CD14-positive monocyte (primary cell): Measurements from ENCODE around the gene ASAP3. TPM values are rescaled to one million over a fixed set of nuclear protein-coding genes. Genes with fewer than 3 reads are reported as not detected.

Source experiments
- DNase-seq, 3 donors: peaks; one replicate each; pipeline ENCODE4 v3.0.0-alpha.2; 2011 to 2022
- H2AFZ ChIP-seq: 2 replicates; pipeline ENCODE4 v1.6.0; 2012; ENCODE audit warnings: mild to moderate bottlenecking, low read depth, low read length, inconsistent platforms; ENCODE audit not compliant: insufficient read depth, poor library complexity, severe bottlenecking
- H3K27ac ChIP-seq, 2 donors: 1 replicate in 1 of 2; 2 replicates in 1 of 2; pipeline ENCODE4 v1.5.1; 2012 to 2013; ENCODE audit warnings: low read length in 2 of 2, control low read depth in 1 of 2, inconsistent platforms in 1 of 2, low read depth in 1 of 2, mild to moderate bottlenecking in 1 of 2
- H3K27me3 ChIP-seq, 2 donors: one replicate each; pipeline versions ENCODE4 v1.6.0 to v1.6.1; 2011 to 2013; ENCODE audit warnings: low read length in 2 of 2; ENCODE audit not compliant: control insufficient read depth in 2 of 2, insufficient read depth in 2 of 2
- H3K36me3 ChIP-seq, 2 donors: replicated peaks in 1 of 2; 1 replicate in 1 of 2; 2 replicates in 1 of 2; pipeline versions ENCODE4 v1.5.1 to v1.6.1; 2012 to 2013; ENCODE audit warnings: low read length in 2 of 2, control low read depth in 1 of 2, inconsistent platforms in 1 of 2, mild to moderate bottlenecking in 1 of 2; ENCODE audit not compliant: insufficient read depth in 2 of 2, control insufficient read depth in 1 of 2
- H3K4me1 ChIP-seq, 2 donors: 1 replicate in 1 of 2; 2 replicates in 1 of 2; pipeline versions ENCODE4 v1.5.1 to v1.6.1; 2012 to 2013; ENCODE audit warnings: low read length in 2 of 2, control low read depth in 1 of 2, inconsistent platforms in 1 of 2, mild to moderate bottlenecking in 1 of 2, moderate library complexity in 1 of 2; ENCODE audit not compliant: insufficient read depth in 2 of 2, control insufficient read depth in 1 of 2
- H3K4me2 ChIP-seq: replicated peaks from 2 replicates; pipeline ENCODE3; 2012; ENCODE audit warnings: low read length, moderate library complexity, mild to moderate bottlenecking; ENCODE audit not compliant: poor library complexity, severe bottlenecking; ENCODE audit errors: extremely low read depth
- H3K4me3 ChIP-seq, 3 experiments: fragments of 200-600 bp in 1 of 3; sonication (generic) in 1 of 3; replicated peaks in 1 of 3; 1 replicate in 2 of 3; 2 replicates in 1 of 3; pipeline ENCODE4 v1.5.1; 2011 to 2013; ENCODE audit warnings: low read length in 3 of 3, mild to moderate bottlenecking in 3 of 3, control low read depth in 2 of 3, low read depth in 2 of 3, inconsistent platforms in 1 of 3, moderate library complexity in 1 of 3
- H3K79me2 ChIP-seq: 2 replicates; pipeline ENCODE4 v1.6.0; 2012; ENCODE audit warnings: mild to moderate bottlenecking, control low read depth, inconsistent platforms, low read length, moderate library complexity; ENCODE audit not compliant: insufficient read depth
- H3K9ac ChIP-seq: 2 replicates; pipeline ENCODE4 v1.6.0; 2017; ENCODE audit warnings: low read length, mild to moderate bottlenecking; ENCODE audit not compliant: insufficient read depth, poor library complexity, severe bottlenecking
- H3K9me3 ChIP-seq, 2 donors: replicated peaks in 1 of 2; 1 replicate in 1 of 2; 2 replicates in 1 of 2; pipeline versions ENCODE4 v1.5.1 to v1.6.1; 2012 to 2013; ENCODE audit warnings: low read length in 2 of 2, control low read depth in 1 of 2; ENCODE audit not compliant: control insufficient read depth in 1 of 2, insufficient read depth in 1 of 2
- H4K20me1 ChIP-seq: 2 replicates; pipeline ENCODE4 v1.6.0; 2012; ENCODE audit warnings: mild to moderate bottlenecking, low read length, control low read depth, moderate library complexity; ENCODE audit not compliant: insufficient read depth
- H3K27ac Mint-ChIP-seq, 7 donors: one replicate each; pipeline ENCODE4 v1.8.0; 2020; ENCODE audit warnings: mild to moderate bottlenecking in 7 of 7, mixed read lengths in 7 of 7, moderate library complexity in 6 of 7, inconsistent platforms in 2 of 7
- H3K27me3 Mint-ChIP-seq, 3 donors: one replicate each; pipeline ENCODE4 v1.8.0; 2021 to 2022; ENCODE audit warnings: low read depth in 3 of 3, mild to moderate bottlenecking in 3 of 3, mixed read lengths in 3 of 3, moderate library complexity in 3 of 3, inconsistent platforms in 1 of 3
- H3K36me3 Mint-ChIP-seq, 2 donors: one replicate each; pipeline ENCODE4 v1.8.0; 2020; ENCODE audit warnings: mixed read lengths in 2 of 2, inconsistent platforms in 1 of 2, mild to moderate bottlenecking in 1 of 2
- H3K4me1 Mint-ChIP-seq: one replicate; pipeline ENCODE4 v1.8.0; 2020; ENCODE audit warnings: mild to moderate bottlenecking, mixed read lengths
- H3K4me3 Mint-ChIP-seq, 2 donors: one replicate each; pipeline ENCODE4 v1.8.0; 2020; ENCODE audit warnings: mild to moderate bottlenecking in 2 of 2, mixed read lengths in 2 of 2, moderate library complexity in 1 of 2
- H3K9me3 Mint-ChIP-seq, 7 donors: one replicate each; pipeline ENCODE4 v1.8.0; 2020 to 2022; ENCODE audit warnings: mixed read lengths in 7 of 7, mild to moderate bottlenecking in 6 of 7, moderate library complexity in 6 of 7, inconsistent platforms in 2 of 7
- WGBS: methylation state at CpG from one replicate; pipeline ENCODE4 v1.1.5; 2013; ENCODE audit warnings: missing lambda C conversion rate; ENCODE audit not compliant: insufficient coverage; 5-methylcytosine and 5-hydroxymethylcytosine counted together
- intact Hi-C, 2 donors: fragments of 100-400 bp; cut with micrococcal nuclease; formaldehyde crosslinking; loops; one replicate each; pipeline versions ENCODE4 v1.15.0 to v1.15.1; 2023
- polyA minus RNA-seq: library from RNA; depleted of rRNA, polyadenylated mRNA; stranded (reverse); fragments of >200 nt; gene quantifications from 2 replicates; pipeline ENCODE4 v1.2.3, GENCODE V29; 2012
- polyA plus RNA-seq, 3 donors: library from polyadenylated mRNA; depleted of rRNA in 1 of 3; unstranded in 2 of 3; stranded (reverse) in 1 of 3; fragments of 300-500 nt in 2 of 3; fragments of >200 nt in 1 of 3; fragmentation: Illumina TruSeq in 2 of 3; gene quantifications; 1 replicate in 2 of 3; 2 replicates in 1 of 3; pipeline ENCODE4 v1.2.3, GENCODE V29; 2012 to 2021
- total RNA-seq, 12 experiments: library from RNA in 1 of 12; stranded (reverse) in 1 of 12; fragments of 120-200 nt in 1 of 12; gene quantifications; one replicate each; pipeline ENCODE4 v1.2.4 and lab custom pipeline; 2013 to 2026; ENCODE audit warnings: mixed read lengths in 6 of 12, inconsistent platforms in 1 of 12
- TF ChIP-seq, protein P1 (sequence below): fragments of 200-600 bp; IDR thresholded peaks from one replicate; pipeline ENCODE4 v1.8.0; 2022; ENCODE audit warnings: antibody characterized with exemption, mild to moderate bottlenecking

ASAP3 gene
- 1.3 TPM for total RNA-seq (2013)
- polyA plus RNA-seq (1 to 10 TPM in 1 of 3 donors, under 1 TPM in 1, not detected in 1; 0.27 to 1.1 TPM), polyA minus RNA-seq (0.55 and 1.0 TPM in 2 replicates), total RNA-seq (lab: John Stamatoyannopoulos, UW) (0.34 to 2.3 (median 0.74) reads per million in 11 experiments)

DNA sequence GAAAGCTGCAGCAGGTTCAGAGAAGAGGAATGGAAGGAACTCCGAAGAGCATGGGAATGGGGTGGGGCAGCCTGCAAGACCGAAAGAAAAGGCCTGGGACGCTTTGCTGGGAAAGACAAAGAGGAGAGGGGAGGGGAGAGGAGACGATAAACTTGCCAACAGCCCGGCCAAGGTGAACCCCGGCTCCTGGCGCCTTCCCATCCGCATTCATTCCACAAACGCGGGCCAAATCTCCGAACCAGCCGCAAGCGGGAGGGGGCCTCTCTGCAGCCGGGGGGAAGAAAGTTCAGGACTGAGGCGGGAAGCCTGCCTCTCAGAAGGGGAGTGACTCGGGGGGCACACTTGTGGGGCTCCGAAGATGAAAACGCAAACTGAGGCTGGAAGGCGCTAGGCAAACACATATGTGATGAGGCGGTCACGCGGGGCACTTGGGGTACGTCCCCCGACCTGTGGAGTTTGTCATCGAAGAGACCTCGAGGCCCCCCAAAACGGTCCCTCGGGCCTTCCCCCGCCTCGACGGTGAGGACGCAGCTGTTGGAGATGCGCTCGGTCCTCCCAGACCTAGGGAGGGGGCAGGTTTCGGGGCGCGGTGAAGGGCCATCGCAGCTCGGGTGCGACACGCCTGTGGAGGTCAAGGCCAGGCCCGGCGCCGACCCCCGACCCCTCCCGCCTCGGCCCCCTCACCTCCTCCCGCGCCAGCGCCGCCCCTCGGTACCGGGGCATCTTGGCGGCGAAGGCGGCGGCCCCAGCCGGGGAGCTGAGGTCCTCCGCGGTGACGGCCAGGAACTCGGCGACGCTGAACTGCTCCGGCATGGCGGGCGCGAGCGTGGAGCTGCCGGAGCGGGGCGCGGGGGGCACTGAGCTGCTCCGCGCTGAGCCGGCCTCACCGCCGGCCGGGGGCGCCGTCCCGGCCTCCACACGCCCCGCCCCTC lies at the start of gene ASAP3:
Gene ASAP3, minus strand, starts transcription at position 859 of the 932 bp plus-strand sequence. Its CDS starts 46 bp downstream, at position 813.
- Histone ChIP-seq H2AFZ (peak within 1 kb of the TSS; percentile 81), H3K79me2 (no peaks in the 10 kb centered on the region), H3K4me2 (peak within 1 kb of the TSS; percentile 83), H3K27me3 (peaks cover 41 to 59% of the 10 kb centered on the region in 2 donors), H3K27ac (no peak within 1 kb of the TSS), H4K20me1 (no peaks in the 10 kb centered on the region), H3K36me3 (no peaks in the 10 kb centered on the region), H3K9me3 (peaks cover 2 to 14% of the 10 kb centered on the region in 2 donors), H3K9ac (peak within 1 kb of the TSS; percentile 62), H3K4me3 (peak within 1 kb of the TSS; percentile 46 to 80 (median 46)), H3K4me1 (peaks cover 11 to 16% of the 10 kb centered on the region in 2 donors)
- DNase-seq: peak in 1 of 3 donors; percentile 8
- TF ChIP-seq, protein P1, sequence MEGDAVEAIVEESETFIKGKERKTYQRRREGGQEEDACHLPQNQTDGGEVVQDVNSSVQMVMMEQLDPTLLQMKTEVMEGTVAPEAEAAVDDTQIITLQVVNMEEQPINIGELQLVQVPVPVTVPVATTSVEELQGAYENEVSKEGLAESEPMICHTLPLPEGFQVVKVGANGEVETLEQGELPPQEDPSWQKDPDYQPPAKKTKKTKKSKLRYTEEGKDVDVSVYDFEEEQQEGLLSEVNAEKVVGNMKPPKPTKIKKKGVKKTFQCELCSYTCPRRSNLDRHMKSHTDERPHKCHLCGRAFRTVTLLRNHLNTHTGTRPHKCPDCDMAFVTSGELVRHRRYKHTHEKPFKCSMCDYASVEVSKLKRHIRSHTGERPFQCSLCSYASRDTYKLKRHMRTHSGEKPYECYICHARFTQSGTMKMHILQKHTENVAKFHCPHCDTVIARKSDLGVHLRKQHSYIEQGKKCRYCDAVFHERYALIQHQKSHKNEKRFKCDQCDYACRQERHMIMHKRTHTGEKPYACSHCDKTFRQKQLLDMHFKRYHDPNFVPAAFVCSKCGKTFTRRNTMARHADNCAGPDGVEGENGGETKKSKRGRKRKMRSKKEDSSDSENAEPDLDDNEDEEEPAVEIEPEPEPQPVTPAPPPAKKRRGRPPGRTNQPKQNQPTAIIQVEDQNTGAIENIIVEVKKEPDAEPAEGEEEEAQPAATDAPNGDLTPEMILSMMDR: no peak
- H3K4me3 Mint-ChIP-seq: peak within 1 kb of the TSS; percentile 89 to 95
- H3K4me1 Mint-ChIP-seq: peaks cover 14% of the 10 kb centered on the region
- intact Hi-C loops: no loop called here
- H3K27ac Mint-ChIP-seq: peak within 1 kb of the TSS in 6 of 7 donors; percentile 71 to 92 (median 88)
- peaks cover 0 to 9% (median 3%) of the 10 kb centered on the region in 7 donors for H3K9me3 Mint-ChIP-seq
- peaks cover 0 to 5% of the 10 kb centered on the region in 2 donors for H3K36me3 Mint-ChIP-seq
- peaks cover 62 to 72% (median 69%) of the 10 kb centered on the region in 3 donors for H3K27me3 Mint-ChIP-seq
- 1% methylated on average over 75 of the region's 84 CpGs for WGBS

DNA sequence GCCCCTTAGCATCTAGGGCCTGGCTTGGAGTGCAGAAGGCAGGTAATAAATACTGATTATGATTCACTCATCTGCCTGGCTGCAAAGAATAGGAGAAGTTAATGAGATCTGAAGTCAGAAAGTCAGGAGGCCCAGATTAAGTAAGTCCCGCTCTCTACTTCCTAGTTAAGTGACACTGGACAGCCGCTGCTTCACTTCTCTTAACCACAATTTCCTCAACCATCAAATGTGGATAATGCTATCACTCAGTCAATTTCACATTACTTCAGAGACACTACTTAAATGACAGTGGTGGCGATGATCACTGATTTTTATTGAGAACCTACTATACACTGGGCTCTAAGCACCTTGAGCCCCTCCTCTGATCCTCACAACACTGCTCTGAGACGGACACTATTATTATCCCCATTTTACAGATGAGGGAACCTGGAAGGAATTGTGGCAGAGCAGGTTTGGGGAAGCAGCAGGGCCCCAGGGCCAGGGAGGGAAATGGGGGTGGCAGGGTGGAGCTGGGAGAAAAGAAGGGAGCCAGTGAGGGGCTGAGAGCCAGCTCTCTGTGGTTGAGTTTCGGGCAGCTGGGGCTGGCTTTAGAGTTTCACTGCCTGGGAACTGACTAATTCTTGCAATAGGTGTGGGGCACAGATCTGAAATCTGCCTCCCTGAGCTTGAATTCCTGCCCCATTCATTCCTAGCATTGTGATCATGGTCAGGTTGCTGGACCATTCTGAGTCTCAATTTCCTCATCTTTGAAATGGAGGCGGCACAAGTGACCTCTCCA lies 49.5 kb upstream of the ASAP3 start:
- Histone ChIP-seq H3K4me1 (peaks cover 90 to 99% of the 10 kb centered on the region in 2 donors), H3K9ac (peak overlapping the region; percentile 37), H3K4me2 (peak overlapping the region; percentile 72), H3K27me3 (no peaks in the 10 kb centered on the region), H3K27ac (peak overlapping the region; percentile 93 to 99), H3K79me2 (peaks cover 34% of the 10 kb centered on the region), H4K20me1 (no peaks in the 10 kb centered on the region), H3K9me3 (no peaks in the 10 kb centered on the region), H3K36me3 (no peaks in the 10 kb centered on the region), H2AFZ (no peak overlapping the region), H3K4me3 (peak overlapping the region in 1 of 3 experiments; percentile 93)
- no peaks in the 10 kb centered on the region for H3K36me3 Mint-ChIP-seq
- H3K9me3 Mint-ChIP-seq: no peaks in the 10 kb centered on the region
- peaks cover 0 to 4% (median 0%) of the 10 kb centered on the region in 3 donors for H3K27me3 Mint-ChIP-seq
- intact Hi-C loops: no loop called here
- H3K27ac Mint-ChIP-seq: peak overlapping the region; percentile 95 to 99 (median 97)
- no CpG with 5 or more reads among the region's 6 CpGs for WGBS
- peak overlapping the region; percentile 44 to 65 for H3K4me3 Mint-ChIP-seq
- peaks cover 80% of the 10 kb centered on the region for H3K4me1 Mint-ChIP-seq
- peak; percentile 85 to 95 (median 93) for DNase-seq
- TF ChIP-seq, protein P1: no peak
